Activated CD8-positive, alpha-beta memory T cell treated with anti-CD3 and anti-CD28 coated beads, Interleukin-2, amount 50 U/mL, for 48 hours (primary cell): ENCODE measurements around the gene SSMEM1.
"Not testable (repeated sequence)": the region's sequence is repeated elsewhere in the genome, so short reads cannot be mapped to it uniquely, and the experiment has no call there.

Experiments
- DNase-seq: peaks from one replicate; pipeline ENCODE4 v3.0.0-alpha.2; 2020

The SSMEM1 gene

GRCh38 chr7:130207642-130208041 is at the start of gene SSMEM1:
TSS of gene SSMEM1 (plus strand) at chr7:130207860. CDS start at chr7:130207911, 51 bp downstream.
- no peak for DNase-seq

- DNase-seq = no peak
Observed at GRCh38 chr7:130160023-130160422, 47.6 kb upstream of the SSMEM1 start.

GRCh38 chr7:130160455-130160854 is 47.2 kb upstream of the SSMEM1 start:
- no peak for DNase-seq

GRCh38 chr7:130162196-130162595 is 45.5 kb upstream of the SSMEM1 start:
- DNase-seq = no peak

- no peak for DNase-seq
Observed at GRCh38 chr7:130174237-130174959, 33.3 kb upstream of the SSMEM1 start.

- DNase-seq = no peak
Observed at GRCh38 chr7:130178251-130178650, 29.4 kb upstream of the SSMEM1 start.

GRCh38 chr7:130179631-130180030 is 28.0 kb upstream of the SSMEM1 start:
- no peak for DNase-seq

- DNase-seq = peak; percentile 71
Observed at GRCh38 chr7:130180571-130181262, 26.9 kb upstream of the SSMEM1 start.

GRCh38 chr7:130181263-130181605 is 26.4 kb upstream of the SSMEM1 start:
- no peak for DNase-seq

- no peak for DNase-seq
Observed at GRCh38 chr7:130182990-130183389, 24.7 kb upstream of the SSMEM1 start.

- DNase-seq = not testable (repeated sequence)
Observed at GRCh38 chr7:130184349-130184748, 23.3 kb upstream of the SSMEM1 start.

- DNase-seq = no peak
Observed at GRCh38 chr7:130187360-130187759, 20.3 kb upstream of the SSMEM1 start.

- no peak for DNase-seq
Observed at GRCh38 chr7:130189343-130189742, 18.3 kb upstream of the SSMEM1 start.

GRCh38 chr7:130191791-130192190 is 15.9 kb upstream of the SSMEM1 start:
- no peak for DNase-seq

GRCh38 chr7:130195396-130195795 is 12.3 kb upstream of the SSMEM1 start:
- no peak for DNase-seq

GRCh38 chr7:130196476-130196875 is 11.2 kb upstream of the SSMEM1 start:
- no peak for DNase-seq

- DNase-seq = no peak
Observed at GRCh38 chr7:130197094-130197493, 10.6 kb upstream of the SSMEM1 start.

GRCh38 chr7:130201796-130202195 is 5.9 kb upstream of the SSMEM1 start:
- no peak for DNase-seq

- peak; percentile 96 for DNase-seq
Observed at GRCh38 chr7:130205084-130205947, 2.3 kb upstream of the SSMEM1 start, which contains the start of gene TMEM209. TSS of gene TMEM209 (minus strand) at chr7:130205406. CDS start at chr7:130205375, 31 bp downstream.

- no peak for DNase-seq
Observed at GRCh38 chr7:130207033-130207432, 627 bp upstream of the SSMEM1 start.

GRCh38 chr7:130208516-130208915 is 856 bp downstream of the SSMEM1 start:
- no peak for DNase-seq

GRCh38 chr7:130210181-130210935 is 2.7 kb downstream of the SSMEM1 start:
- no peak for DNase-seq

GRCh38 chr7:130213828-130214227 is 6.2 kb downstream of the SSMEM1 start:
- no peak for DNase-seq
